ENCODE data around the gene TRIP12.
"Not testable (repeated sequence)": the region's sequence is repeated elsewhere in the genome, so short reads cannot be mapped to it uniquely, and the experiment has no call there.

The TRIP12 gene

DNA sequence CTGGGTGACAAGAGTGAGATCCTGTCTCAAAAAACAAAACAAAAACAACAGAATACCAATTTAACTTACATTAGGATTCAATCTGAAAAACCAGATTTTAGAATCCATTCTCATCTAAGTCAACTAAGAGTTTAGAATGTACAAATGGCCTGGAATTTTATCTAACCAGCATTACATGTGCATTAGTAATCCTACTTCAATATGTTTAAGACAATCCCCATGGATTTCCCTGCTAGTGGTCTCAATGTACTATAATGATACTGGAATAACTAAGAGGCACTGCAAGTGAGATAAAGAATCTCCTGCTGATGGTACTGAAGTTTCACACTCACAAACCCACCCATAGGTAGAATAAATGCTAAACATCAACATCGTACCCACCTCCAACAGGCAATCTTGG lies 153.6 kb downstream of the TRIP12 start:
- no peak for DNase-seq (ENCODE audit: low read depth in 2 of 2)

DNA sequence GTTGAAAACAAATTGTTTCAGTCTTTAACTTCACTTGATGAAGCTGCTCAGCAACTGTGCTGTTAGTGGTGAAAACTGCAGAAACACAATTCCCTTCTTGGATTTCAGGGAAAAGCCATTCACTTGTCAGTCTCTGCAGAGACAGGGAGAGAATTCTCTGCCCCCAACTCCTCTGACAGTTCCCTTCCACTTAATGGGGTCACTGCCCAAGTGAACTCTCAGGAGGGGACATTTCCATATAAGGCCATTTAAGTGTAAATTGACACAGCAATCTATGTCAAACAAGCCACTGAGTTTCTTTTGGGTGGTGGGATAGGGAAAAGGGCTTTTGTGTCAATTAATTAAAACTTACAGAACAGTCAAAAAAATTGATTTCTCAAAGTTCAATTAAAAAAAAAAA lies 156.1 kb downstream of the TRIP12 start:
- no peak for DNase-seq (ENCODE audit: low read depth in 2 of 2)

DNA sequence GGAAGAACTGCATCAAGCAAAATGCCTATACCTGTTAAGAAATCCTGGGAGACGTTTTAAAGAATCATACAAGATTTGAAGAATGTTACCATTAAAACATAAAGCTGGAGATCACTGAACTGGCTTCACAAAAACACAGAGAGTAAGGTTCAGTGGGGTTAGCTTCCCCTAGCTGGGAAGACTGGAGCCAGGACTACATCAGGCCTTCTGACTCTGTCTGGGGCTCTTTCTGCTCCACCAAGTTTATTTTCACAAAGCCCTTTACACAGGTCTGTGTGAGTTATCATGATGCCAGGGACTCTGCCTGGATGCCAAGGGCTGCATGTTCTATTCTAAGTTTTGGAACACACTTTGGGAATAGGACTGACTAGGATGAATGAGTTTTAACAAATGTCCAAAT lies 160.1 kb downstream of the TRIP12 start:
- DNase-seq (ENCODE audit: low read depth in 2 of 2) = no peak

DNA sequence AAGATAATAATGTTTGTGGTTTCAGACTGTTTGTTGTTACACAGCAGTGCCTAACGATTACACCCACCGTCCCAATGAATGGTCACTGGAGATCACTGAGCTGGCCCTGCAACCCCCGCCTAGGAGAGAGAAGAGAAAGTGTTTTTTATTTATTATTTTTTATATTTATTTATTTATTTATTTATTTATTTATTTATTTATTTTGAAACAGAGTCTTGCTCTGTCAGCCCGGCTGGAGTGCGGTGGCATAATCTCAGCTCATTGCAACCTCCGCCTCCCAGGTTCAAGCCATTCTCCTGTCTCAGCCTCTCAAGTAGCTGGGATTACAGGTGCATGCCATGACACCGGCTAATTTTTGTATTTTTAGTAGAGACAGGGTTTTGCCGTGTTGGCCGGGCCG lies 164.3 kb downstream of the TRIP12 start:
- DNase-seq (ENCODE audit: low read depth in 2 of 2) = not testable (repeated sequence)

DNA sequence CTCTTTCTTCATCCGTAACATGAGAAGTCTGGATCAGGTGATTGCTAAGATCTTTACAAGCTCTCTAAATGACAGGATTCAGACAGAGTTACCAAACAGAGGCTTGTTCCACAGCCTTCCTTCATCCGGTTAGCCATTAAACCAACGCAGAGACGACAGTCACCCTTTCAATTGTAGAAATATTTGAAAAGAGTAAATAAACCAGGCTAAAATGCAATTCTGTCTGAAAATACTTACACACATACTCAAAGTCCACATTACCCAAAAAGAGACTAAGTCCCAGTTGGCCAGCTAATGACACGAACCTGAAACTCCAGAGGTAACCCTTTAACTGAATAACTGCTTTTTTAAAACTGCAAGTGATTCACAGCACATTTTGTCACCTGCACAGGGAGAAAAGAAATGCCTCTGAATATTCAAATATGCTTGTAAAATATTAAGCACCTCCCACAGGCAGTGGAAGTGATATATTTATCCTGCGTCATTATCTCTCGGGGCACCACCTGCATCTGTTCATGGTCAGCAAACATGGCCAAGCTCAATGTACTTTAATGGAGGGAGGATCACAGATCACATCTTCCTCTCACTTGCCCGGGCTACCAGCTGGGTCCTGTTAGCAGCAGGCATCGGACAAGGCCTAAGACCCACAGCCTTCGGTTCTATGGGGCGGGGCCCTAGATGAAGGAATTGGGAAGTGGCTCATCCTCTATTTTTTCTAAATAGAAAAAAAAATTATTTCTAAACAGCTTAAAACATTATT lies 168.7 kb downstream of the TRIP12 start:
- DNase-seq (ENCODE audit: low read depth in 2 of 2) = no peak

DNA sequence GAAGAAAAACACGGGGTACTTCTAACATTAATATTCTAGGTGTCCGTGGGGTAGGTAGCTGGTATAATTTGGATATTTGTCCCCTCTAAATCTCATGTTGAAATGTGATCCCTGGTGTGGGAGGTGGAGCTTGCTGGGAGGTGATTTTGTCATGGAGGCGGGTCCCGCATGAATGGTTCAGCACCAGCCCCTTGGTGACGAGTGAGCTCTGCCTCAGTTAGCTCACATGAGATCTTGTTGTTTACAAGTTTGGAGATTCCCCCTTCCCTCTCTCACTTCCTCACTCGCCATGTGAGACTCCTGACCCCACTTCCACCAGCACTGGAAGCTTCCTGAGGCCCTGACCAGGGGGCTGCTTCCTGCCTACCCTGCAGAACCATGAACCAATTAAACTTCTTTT lies 172.0 kb downstream of the TRIP12 start:
- DNase-seq (ENCODE audit: low read depth in 2 of 2) = no peak

DNA sequence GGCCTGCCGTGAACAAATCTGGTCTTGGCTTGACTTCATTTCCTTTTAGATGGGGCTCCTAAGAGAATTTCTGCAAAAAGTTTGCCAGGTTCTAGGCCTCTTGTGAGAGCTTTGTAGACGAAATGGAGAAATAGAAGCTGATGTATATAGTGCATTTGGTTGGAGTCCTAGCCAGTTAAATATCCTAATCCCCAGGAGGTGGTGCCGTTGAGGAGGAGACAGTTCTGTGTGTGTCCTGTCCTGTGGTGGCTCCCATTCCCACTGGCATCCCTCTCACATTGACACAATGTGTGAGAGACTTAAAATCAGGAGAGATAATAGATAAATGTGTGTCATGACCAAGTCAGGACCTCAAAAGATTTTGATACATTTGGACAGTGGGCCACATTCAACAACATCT lies 172.9 kb downstream of the TRIP12 start:
- no peak for DNase-seq (ENCODE audit: low read depth in 2 of 2)

DNA sequence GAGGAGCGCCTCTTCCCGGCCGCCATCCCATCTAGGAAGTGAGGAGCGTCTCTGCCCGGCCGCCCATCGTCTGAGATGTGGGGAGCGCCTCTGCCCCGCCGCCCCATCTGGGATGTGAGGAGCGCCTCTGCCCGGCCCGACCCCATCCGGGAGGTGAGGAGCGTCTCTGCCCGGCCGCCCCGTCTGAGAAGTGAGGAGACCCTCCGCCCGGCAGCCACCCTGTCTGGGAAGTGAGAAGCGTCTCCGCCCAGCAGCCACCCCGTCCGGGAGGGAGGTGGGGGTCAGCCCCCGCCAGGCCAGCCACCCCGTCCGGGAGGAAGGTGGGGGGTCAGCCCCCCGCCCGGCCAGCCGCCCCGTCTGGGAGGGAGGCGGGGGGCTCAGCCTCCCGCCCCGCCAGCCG lies 179.1 kb downstream of the TRIP12 start:
- not testable (repeated sequence) for DNase-seq (ENCODE audit: low read depth in 2 of 2)

DNA sequence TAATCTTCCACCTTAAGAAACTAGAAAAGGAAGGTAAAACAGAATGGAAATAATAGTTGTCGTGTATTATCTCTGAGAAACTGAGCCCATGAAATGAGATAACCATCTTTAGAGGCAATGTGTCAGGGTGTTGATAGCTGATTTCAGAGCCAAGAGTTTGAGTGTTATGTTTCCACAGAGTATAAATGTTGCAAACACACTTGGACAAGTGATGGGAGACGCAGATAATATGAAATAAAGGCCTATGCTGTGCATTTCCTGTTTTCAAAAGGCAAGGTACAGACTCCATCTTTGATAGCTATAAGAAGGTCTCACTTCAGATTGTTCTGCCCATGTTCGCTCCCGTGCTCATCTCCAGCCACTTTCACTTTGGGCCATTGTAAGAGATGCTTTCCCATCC lies 181.5 kb downstream of the TRIP12 start:
- DNase-seq (ENCODE audit: low read depth in 2 of 2) = no peak

DNA sequence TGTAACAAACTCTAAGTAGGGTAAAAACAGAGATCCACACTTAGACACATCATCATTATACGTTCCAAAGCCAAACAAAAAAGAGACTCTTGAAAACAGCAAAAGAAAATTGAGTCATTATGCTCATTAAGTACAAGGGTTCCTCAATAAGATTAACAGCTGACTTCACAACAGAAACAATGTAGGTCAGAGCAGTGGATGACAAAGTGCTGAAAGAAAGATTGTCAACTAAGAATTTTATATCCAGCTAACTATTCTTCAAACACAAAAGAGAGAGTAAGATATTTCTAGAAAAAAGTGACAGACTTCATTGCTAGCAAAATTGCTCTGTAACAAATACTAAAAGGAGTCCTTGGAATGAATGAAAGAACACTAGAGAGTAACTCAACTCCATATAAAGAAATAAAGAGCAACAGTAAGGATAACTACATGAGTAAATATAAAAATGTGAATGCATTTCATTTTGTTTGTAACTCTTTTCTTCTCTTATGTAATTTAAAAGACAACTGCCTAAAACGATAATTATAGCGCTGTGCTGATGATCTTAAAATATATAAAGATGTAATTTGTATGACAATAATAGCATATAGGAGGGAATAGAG lies 183.7 kb downstream of the TRIP12 start:
- DNase-seq (ENCODE audit: low read depth in 2 of 2) = no peak

DNA sequence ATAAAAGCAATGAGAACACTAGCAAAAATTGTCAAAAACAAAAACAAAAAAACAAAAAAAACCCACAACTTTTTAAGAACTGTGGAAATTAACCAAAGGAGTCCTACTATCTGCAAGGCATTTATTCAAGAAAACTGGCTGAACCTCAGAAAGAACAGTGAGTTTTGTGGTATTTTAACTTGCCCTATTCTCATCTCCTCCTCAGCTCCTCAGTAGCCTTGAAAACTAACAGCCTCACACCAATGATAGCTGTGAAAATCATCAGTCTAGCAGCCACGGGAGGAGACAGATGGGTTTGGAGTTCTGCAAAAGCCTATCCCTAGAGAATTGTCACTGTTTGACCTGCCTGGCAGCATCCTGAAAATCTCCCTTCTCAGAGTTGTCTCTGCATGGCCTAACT lies 187.4 kb downstream of the TRIP12 start:
- DNase-seq (ENCODE audit: low read depth in 2 of 2) = no peak

DNA sequence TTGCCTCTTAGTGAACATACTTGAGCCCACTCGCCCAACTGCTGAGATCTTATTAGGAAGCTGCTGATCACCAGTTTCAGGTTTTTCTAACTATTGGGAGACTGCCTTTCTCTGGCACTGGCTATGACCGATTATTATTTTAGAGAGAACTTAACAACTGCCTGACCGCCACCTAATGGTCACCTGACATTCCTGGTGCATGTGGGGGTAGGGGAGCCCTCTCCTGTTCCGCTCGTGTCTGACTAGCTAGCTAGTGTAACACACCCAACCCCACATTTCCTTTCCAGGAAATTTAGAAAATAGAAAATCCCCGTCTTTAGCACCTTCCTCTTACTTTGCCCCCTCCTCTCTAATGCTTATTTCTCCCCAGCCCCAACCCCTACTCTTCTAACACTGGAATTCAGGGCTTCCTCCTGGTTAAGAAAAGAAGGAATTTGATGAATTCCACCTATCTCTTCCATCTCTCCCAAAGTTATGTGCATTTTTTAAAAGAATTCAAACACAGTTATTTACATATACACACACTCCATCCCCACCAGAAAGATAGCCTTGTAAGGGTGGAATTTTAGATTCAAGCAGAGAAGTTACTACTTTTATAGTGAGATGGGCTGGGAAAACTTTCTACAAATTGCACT lies 188.1 kb downstream of the TRIP12 start:
- DNase-seq (ENCODE audit: low read depth in 2 of 2) = no peak

DNA sequence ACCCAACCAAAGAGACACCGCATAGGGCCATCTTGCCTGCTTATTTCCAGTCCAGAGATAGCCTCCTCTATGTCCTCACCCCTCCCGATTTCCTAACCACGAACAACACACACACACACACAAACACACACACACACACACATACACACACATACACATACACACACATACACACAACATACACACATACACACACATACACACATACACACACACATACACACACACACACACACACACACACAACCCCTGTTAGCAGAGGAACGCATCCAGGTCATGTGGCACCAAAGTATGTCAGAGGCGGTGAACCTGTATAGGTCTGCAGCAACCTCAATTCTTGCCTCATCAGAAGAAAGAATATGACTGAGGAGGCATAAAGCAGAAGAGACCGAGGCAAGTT lies 188.9 kb downstream of the TRIP12 start:
- DNase-seq (ENCODE audit: low read depth in 2 of 2) = no peak

DNA sequence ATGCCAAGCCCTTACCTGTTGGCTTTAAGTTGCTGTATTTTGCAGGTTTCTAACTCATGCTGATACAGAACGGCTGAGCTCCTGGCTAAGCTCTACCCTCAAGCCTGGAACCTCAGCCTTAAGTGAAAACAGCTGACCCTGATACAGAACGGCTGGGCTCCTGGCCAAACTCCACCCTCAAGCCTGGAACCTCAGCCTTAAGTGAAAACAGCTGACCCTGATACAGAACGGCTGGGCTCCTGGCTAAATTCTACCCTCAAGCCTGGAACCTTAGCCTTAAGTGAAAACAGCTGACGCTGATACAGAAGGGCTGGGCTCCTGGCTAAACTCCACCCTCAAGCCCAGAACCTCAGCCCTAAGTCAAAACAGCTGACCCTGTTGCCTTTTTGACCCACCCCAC lies 189.9 kb downstream of the TRIP12 start:
- no peak for DNase-seq (ENCODE audit: low read depth in 2 of 2)

DNA sequence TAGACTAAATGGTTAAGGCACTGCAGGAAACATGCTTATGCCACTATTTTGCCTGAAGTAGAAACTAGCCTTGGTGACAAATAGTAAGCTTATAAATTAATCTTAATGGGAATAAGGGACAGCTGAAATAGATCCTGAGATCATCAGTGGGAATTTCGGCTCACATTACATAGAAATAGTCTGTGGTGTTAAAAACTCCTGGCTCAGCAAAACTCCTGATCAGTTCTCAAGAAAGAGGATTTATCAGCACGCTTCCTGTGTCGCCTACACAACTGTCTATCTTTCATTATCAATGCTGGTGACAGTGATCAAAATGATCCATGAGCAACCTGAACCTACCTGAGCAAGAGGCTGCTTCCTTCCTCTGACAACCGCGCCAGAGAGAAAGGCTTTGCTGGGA lies 190.4 kb downstream of the TRIP12 start:
- DNase-seq (ENCODE audit: low read depth in 2 of 2) = no peak

DNA sequence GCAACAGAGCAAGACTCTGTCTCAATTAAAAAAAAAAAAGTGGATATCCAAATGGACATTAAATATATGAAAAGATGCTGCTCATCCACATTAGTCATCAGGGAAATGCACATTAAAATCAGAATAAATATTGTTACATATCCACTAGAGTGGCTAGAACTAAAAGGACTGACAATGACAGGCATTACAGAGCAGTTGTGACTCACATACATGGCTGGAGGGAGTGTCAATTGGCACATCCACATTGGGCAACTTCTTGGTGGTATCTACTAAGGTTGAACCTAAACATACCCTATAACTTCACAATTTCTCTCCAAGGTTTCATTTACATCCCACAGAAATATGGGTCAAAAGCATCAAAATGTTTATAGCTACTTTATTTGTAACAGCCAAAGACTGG lies 193.4 kb downstream of the TRIP12 start:
- DNase-seq (ENCODE audit: low read depth in 2 of 2) = no peak

DNA sequence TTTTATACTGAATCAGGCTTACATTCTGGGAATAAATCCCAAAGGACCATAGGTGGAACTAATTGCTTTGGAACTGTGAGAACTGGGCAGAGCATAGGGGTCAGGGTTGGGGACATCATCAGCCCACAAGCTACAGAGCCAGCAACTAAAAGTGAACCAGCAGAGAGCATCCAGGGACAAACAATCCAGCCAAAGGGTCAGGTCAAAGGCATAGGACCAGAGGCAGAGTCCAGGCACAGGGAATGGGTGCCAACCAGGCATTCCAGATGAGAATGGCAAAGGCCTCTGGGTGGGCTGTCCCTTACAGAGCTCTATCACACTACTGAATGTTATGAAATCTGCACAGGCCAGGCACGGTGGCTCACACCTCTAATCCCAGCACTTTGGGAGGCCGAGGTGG lies 195.2 kb downstream of the TRIP12 start:
- DNase-seq (ENCODE audit: low read depth in 2 of 2) = no peak

DNA sequence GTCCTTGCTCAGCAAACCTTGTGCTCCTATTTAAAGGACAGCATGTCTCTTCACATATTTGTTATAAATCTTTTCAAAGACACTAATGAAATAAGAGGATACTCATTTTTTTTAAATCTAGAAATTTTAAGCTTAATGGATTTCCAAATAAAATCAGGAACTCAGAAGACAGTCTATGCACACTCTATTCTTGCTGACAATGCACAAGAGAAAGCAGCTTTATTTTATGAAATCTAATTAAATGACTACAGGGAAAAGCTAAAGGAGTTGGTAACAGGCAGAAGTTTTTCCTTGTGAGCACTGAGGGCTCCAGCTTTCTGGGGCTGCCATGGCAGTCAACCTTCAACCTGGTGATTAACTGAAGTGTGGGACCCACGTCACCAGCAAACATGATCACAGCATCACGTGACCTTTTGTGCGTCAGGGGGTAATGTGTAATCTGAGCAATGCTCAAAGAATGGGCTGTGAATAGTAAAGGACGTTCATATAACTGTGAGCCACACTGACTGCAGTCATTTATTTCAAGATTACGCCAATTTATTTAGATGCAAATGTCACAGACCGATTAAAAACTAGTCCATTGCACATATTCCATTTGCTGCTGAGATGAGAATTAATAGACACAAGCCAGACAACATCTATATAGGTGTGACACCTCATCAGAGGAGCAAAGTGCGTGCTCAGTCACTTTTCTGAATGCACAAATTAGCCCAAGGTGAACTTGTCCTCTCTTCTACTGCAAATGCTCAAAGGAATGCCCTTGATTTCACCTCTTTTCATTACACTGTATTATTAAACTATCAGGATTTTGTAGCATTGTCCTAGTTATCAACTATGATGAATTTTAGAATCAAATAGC lies 195.9 kb downstream of the TRIP12 start:
- no peak for DNase-seq (ENCODE audit: low read depth in 2 of 2)

DNA sequence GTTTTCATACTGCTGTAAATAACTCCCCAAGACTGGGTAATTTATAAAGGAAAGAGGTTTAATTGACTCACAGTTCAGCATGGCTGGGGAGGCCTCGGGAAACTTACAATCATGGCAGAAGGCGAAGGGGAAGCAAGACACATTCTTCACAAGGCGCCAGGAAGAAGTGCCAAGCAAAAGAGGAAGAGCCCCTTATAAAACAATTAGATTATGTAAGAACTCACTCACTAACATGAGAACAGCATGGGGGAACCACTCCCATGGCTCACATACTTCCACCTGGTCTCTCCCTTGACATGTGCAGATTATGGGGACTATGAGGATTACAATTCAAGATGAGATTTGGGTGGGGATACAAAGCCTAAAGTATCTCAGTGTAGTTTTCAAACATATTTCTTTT lies 198.6 kb downstream of the TRIP12 start:
- not testable (repeated sequence) for DNase-seq (ENCODE audit: low read depth in 2 of 2)

DNA sequence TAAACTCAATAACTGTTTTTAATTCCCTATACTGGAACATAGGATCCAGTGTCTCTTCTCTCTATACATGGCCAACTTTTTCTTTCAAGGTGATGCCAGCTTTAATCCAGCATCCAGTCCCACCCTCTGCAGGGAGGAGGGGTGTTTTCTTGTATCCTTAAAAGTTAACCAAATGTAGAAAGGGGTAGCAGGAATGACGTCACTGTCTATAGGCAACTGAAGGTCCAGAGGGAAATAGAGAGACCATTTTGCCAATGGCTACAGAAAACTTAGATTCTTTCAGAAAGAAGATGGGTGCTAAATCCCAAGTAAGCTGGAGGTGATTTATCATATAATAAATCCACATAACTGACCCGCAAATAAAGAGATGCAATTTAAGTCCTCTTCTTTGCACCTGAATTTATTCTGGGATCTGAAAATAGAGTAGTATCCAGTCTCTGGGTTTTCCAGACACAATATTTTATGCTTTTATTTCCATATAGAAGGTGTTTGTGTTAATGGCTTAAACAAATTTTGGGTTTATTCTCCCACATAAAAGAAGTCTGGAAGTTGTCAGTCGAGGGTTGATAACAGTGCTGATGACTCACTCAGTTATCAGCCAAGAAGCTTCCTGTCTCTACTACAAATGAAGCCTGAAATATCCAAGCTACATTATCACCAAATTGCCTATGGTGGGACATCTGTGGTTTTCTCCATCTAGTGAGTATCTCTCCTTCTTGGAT lies 201.7 kb downstream of the TRIP12 start:
- DNase-seq (ENCODE audit: low read depth in 2 of 2) = no peak

DNA sequence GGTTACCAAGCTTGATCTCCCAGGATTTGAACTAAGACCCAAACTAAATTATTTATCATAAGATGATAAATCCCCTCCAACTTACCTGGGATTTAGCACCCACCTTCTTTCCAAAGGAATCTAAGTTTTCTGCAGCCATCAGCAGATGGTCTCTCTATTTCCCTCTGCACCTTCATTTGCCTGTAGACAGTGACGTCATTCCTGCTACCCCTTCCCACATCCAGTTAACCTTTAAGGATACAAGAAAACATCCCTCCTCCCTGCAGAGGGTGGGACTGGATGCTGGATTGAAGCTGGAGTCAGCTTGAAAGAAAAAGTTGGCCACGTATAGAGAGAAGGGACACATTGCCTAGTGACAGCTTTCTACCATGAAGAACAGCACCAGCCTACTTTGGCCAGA lies 203.8 kb downstream of the TRIP12 start:
- DNase-seq (ENCODE audit: low read depth in 2 of 2) = no peak
